HEK293 (cell line): ENCODE measurements around the gene LYVE1.

Experiments used
- CTCF ChIA-PET: fragments of 350-600 bp; formaldehyde crosslinking; extraction: SDS; loops from one replicate; lab custom pipeline; 2021; ENCODE audit warnings: antibody characterized with exemption; lab: Yijun Ruan, JAX
- POLR2A ChIA-PET: fragments of 300-600 bp; formaldehyde crosslinking; extraction: SDS; loops from one replicate; lab custom pipeline; 2020; ENCODE audit warnings: antibody characterized with exemption, inconsistent platforms; lab: Yijun Ruan, JAX
- H3K27ac ChIP-seq: fragments of 200-500 bp; sonication (Bioruptor generic); 2 replicates; pipeline ENCODE4 v1.5.1; 2014; ENCODE audit warnings: low read depth, low read length, control low read depth, inconsistent platforms; ENCODE audit errors: extremely low read depth
- H3K36me3 ChIP-seq, 2 experiments: fragments of 200-500 bp in 1 of 2; sonication (Bioruptor generic) in 1 of 2; 1 replicate in 1 of 2; 2 replicates in 1 of 2; pipeline ENCODE4 v1.5.1; 2014 to 2017; ENCODE audit warnings: inconsistent platforms in 2 of 2, low read length in 2 of 2; ENCODE audit not compliant: control insufficient read depth in 2 of 2, insufficient read depth in 1 of 2
- H3K4me1 ChIP-seq: fragments of 200-500 bp; sonication (Bioruptor generic); 2 replicates; pipeline ENCODE4 v1.5.1; 2014; ENCODE audit warnings: mild to moderate bottlenecking, low read length, inconsistent platforms; ENCODE audit not compliant: control insufficient read depth, insufficient read depth
- H3K4me3 ChIP-seq: 2 replicates; pipeline ENCODE4 v1.5.1; 2011; ENCODE audit warnings: low read depth, mild to moderate bottlenecking, control low read depth, low read length, moderate library complexity
- H3K9me3 ChIP-seq: fragments of 200-500 bp; sonication (Bioruptor generic); 2 replicates; pipeline ENCODE4 v1.5.1; 2014; ENCODE audit warnings: low read depth, low read length, inconsistent platforms; ENCODE audit not compliant: control insufficient read depth, insufficient read depth
- ATF2 ChIP-seq: fragments of 450-650 bp; formaldehyde crosslinking; IDR thresholded peaks from 2 replicates; pipeline ENCODE4 v1.5.1; 2016; ENCODE audit warnings: missing biosample characterization, missing genetic modification characterization, low read depth
- GFI1B ChIP-seq: fragments of 450-650 bp; formaldehyde crosslinking; IDR thresholded peaks from 2 replicates; pipeline ENCODE4 v1.5.1; 2016; ENCODE audit warnings: missing biosample characterization, missing genetic modification characterization
- GLIS2 ChIP-seq: fragments of 450-650 bp; formaldehyde crosslinking; IDR thresholded peaks from 2 replicates; pipeline ENCODE4 v1.5.1; 2016; ENCODE audit warnings: missing biosample characterization, missing genetic modification characterization
- KLF17 ChIP-seq: fragments of 450-650 bp; formaldehyde crosslinking; IDR thresholded peaks from 2 replicates; pipeline ENCODE4 v1.5.1; 2016; ENCODE audit warnings: missing biosample characterization, missing genetic modification characterization
- KLF9 ChIP-seq: fragments of 450-650 bp; formaldehyde crosslinking; IDR thresholded peaks from 2 replicates; pipeline ENCODE4 v1.5.1; 2016; ENCODE audit warnings: missing biosample characterization, missing genetic modification characterization, low read depth
- PATZ1 ChIP-seq: fragments of 450-650 bp; formaldehyde crosslinking; IDR thresholded peaks from 2 replicates; pipeline ENCODE4 v1.5.1; 2016; ENCODE audit warnings: missing biosample characterization, missing genetic modification characterization
- SP3 ChIP-seq: fragments of 450-650 bp; formaldehyde crosslinking; IDR thresholded peaks from 2 replicates; pipeline ENCODE4 v1.5.1; 2016; ENCODE audit warnings: missing biosample characterization, missing genetic modification characterization
- ZBTB1 ChIP-seq: fragments of 450-650 bp; formaldehyde crosslinking; IDR thresholded peaks from 2 replicates; pipeline ENCODE4 v1.5.1; 2016; ENCODE audit warnings: missing biosample characterization, missing genetic modification characterization
- ZBTB11 ChIP-seq: fragments of 450-650 bp; formaldehyde crosslinking; conservative IDR thresholded peaks from 2 replicates; pipeline ENCODE4 v1.5.1; 2016; ENCODE audit warnings: low read depth, missing biosample characterization, missing genetic modification characterization
- ZBTB20 ChIP-seq: fragments of 450-650 bp; formaldehyde crosslinking; IDR thresholded peaks from 2 replicates; pipeline ENCODE4 v1.5.1; 2016; ENCODE audit warnings: missing biosample characterization, missing genetic modification characterization
- ZBTB8A ChIP-seq: fragments of 450-650 bp; formaldehyde crosslinking; IDR thresholded peaks from 2 replicates; pipeline ENCODE4 v1.5.1; 2016; ENCODE audit warnings: missing biosample characterization, missing genetic modification characterization
- ZFHX2 ChIP-seq: fragments of 450-650 bp; formaldehyde crosslinking; conservative IDR thresholded peaks from 2 replicates; pipeline ENCODE4 v1.5.1; 2016; ENCODE audit warnings: missing biosample characterization, missing genetic modification characterization
- ZNF146 ChIP-seq: fragments of 450-650 bp; formaldehyde crosslinking; IDR thresholded peaks from 2 replicates; pipeline ENCODE4 v1.5.1; 2016; ENCODE audit warnings: missing biosample characterization, missing genetic modification characterization
- ZNF280C ChIP-seq: fragments of 450-650 bp; formaldehyde crosslinking; IDR thresholded peaks from 2 replicates; pipeline ENCODE4 v1.5.1; 2016; ENCODE audit warnings: missing biosample characterization, missing genetic modification characterization
- ZNF366 ChIP-seq: fragments of 450-650 bp; formaldehyde crosslinking; conservative IDR thresholded peaks from 2 replicates; pipeline ENCODE4 v1.5.1; 2016; ENCODE audit warnings: missing biosample characterization, missing genetic modification characterization
- ZNF423 ChIP-seq: fragments of 450-650 bp; formaldehyde crosslinking; IDR thresholded peaks from 2 replicates; pipeline ENCODE4 v1.5.1; 2016; ENCODE audit warnings: missing biosample characterization, missing genetic modification characterization
- ZNF558 ChIP-seq: fragments of 450-650 bp; formaldehyde crosslinking; IDR thresholded peaks from 2 replicates; pipeline ENCODE4 v1.5.1; 2016; ENCODE audit warnings: missing biosample characterization, missing genetic modification characterization
- ZNF629 ChIP-seq: fragments of 450-650 bp; formaldehyde crosslinking; IDR thresholded peaks from 2 replicates; pipeline ENCODE4 v1.5.1; 2017; ENCODE audit warnings: missing biosample characterization, missing genetic modification characterization
- ZNF830 ChIP-seq: fragments of 450-650 bp; IDR thresholded peaks from 2 replicates; pipeline ENCODE4 v1.5.0; 2018; ENCODE audit warnings: missing biosample characterization, missing genetic modification characterization, low read depth, mild to moderate bottlenecking, moderate library complexity
- ZNF843 ChIP-seq: fragments of 450-650 bp; formaldehyde crosslinking; IDR thresholded peaks from 2 replicates; pipeline ENCODE4 v1.5.1; 2016; ENCODE audit warnings: missing biosample characterization, missing genetic modification characterization

LYVE1 gene

GRCh38 chr11:10542776-10543175 is 25.7 kb downstream of the LYVE1 start:
- CTCF ChIA-PET = interaction anchor here (0.6 kb wide), 1 partner anchor 795 kb away, joined by 5 read pairs; no protein-coding TSS in a partner anchor
- POLR2A ChIA-PET = interaction anchor here (0.6 kb wide), 1 partner anchor 1667 kb away, joined by 4 read pairs; no protein-coding TSS in a partner anchor
- Histone ChIP-seq H3K4me3 (no peak overlapping the region), H3K36me3 (no peaks in the 10 kb centered on the region), H3K27ac (no peak overlapping the region), H3K9me3 (no peaks in the 10 kb centered on the region), H3K4me1 (no peaks in the 10 kb centered on the region)
- TF ChIP-seq ZNF423 (no peak), ZNF146 (peak; percentile 76)

GRCh38 chr11:10541561-10541930 is 26.9 kb downstream of the LYVE1 start:
- ChIA-PET CTCF (interaction anchor here (0.7 to 3.1 kb wide), 21 partner anchors 9 to 229 kb away, joined by 3 to 25 read pairs (median 4); no protein-coding TSS in a partner anchor), POLR2A (interaction anchor here (0.6 to 2.3 kb wide), 11 partner anchors 9 to 1490 kb away, joined by 3 to 13 read pairs (median 3); partner anchors contain the start of genes ADM and AMPD3)
- peak overlapping the region; percentile 51 for H3K4me3 ChIP-seq
- H3K9me3 ChIP-seq = no peaks in the 10 kb centered on the region
- no peak overlapping the region for H3K27ac ChIP-seq
- H3K36me3 ChIP-seq = no peaks in the 10 kb centered on the region
- TF ChIP-seq ATF2 (tag by site-specific recombination) = no peak
- TF ChIP-seq ZNF558 = no peak
- no peak for TF ChIP-seq ZBTB11 (tag by site-specific recombination)
- no peak for TF ChIP-seq ZNF629
- no peak for TF ChIP-seq ZNF366 (tag by site-specific recombination)
- H3K4me1 ChIP-seq = no peaks in the 10 kb centered on the region

- no peaks in the 10 kb centered on the region for H3K9me3 ChIP-seq
- H3K4me1 ChIP-seq = no peaks in the 10 kb centered on the region
- H3K27ac ChIP-seq = no peak within 1 kb of the TSS; the same call in 1 of the 2 replicates
- H3K4me3 ChIP-seq = peak within 1 kb of the TSS; percentile 85
- no peaks in the 10 kb centered on the region for H3K36me3 ChIP-seq
- ChIA-PET POLR2A (interaction anchor here (0.6 to 2.3 kb wide), 16 partner anchors 8 to 1489 kb away, joined by 3 to 13 read pairs (median 4); partner anchors contain the start of genes ADM, AMPD3, CTR9 and EIF4G2), CTCF (interaction anchor here (0.6 to 3.1 kb wide), 35 partner anchors 9 to 230 kb away, joined by 3 to 25 read pairs (median 4); partner anchors contain the start of gene AMPD3)
- TF ChIP-seq ZFHX2 (tag by site-specific recombination) (peak; percentile 31; the same call in 1 of the 2 replicates), GFI1B (no peak), PATZ1 (tag by site-specific recombination) (peak; percentile 73), SP3 (tag by site-specific recombination) (peak; percentile 79), ZNF843 (tag by site-specific recombination) (peak; percentile 53; the same call in 1 of the 2 replicates), ZBTB20 (tag by site-specific recombination) (peak; percentile 64), GLIS2 (tag by site-specific recombination) (peak; percentile 83), KLF17 (tag by site-specific recombination) (peak; percentile 66), KLF9 (peak; percentile 91), ZBTB1 (tag by site-specific recombination) (no peak), ZBTB8A (tag by site-specific recombination) (peak; percentile 97), ZNF280C (no peak), ZNF830 (no peak)
Measured at GRCh38 chr11:10540915-10541560, 27.4 kb downstream of the LYVE1 start, which contains the start of gene RNF141. TSS of gene RNF141 (minus strand) at chr11:10541187. CDS start at chr11:10534158, 7,029 bp downstream.
